ENCODE data around the gene LMTK2.

The LMTK2 gene

DNA sequence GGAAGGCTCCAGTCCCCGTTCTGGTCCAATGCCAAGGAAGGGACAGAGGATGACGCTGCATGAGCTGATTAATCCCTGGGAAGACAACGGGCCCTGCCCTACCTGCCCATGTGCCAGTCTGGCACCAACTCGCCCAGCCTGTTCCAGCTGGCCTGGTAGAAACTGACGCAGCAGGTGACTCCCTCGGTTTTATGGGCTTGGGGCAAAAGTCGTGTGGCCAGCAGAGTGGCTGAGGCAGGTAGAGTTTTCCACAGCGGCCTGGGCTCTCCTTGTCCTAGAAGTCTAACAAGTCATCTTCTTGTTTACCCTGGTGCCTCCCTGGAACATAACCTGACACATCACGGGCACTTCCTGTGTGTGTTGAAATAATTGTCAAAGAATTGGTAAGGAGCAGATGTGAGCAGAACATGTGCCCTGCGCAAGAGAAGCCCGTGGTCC is 20.4 kb upstream of the LMTK2 start:
- no peaks in the 10 kb centered on the region for H3K9me3 ChIP-seq (ENCODE audit: control extremely low read depth in 1 of 5, control insufficient read depth in 4 of 5, insufficient read depth in 2 of 5, low read depth in 1 of 5, low read length in 4 of 5)
- DNase-seq, result no peak
- no peaks in the 10 kb centered on the region for H3K36me3 ChIP-seq (ENCODE audit: control insufficient read depth in 4 of 4, insufficient read depth in 4 of 4, low read length in 3 of 4)
- no peak overlapping the region for H3K4me3 ChIP-seq (ENCODE audit: control insufficient read depth in 1 of 7, extremely low read depth in 1 of 7, insufficient read depth in 4 of 7, low read depth in 2 of 7, low read length in 6 of 7)
- CTCF ChIA-PET, result interaction anchor here (2.2 to 2.9 kb wide), 2 partner anchors 12 to 83 kb away, joined by 6 to 10 read pairs; no protein-coding TSS in a partner anchor
- 97% methylated on average over 8 of the region's 11 CpGs for WGBS (ENCODE audit: insufficient coverage)
- POLR2A ChIA-PET, result no interaction called here
- H3K27me3 ChIP-seq (replicated peaks in 2 of 5; ENCODE audit: control insufficient read depth in 4 of 5, insufficient read depth in 5 of 5, low read length in 4 of 5), result peaks cover 0 to 1% (median 0%) of the 10 kb centered on the region in 5 experiments
- H3K4me1 ChIP-seq (ENCODE audit: control extremely low read depth in 1 of 4, control insufficient read depth in 4 of 4, insufficient read depth in 4 of 4, low read length in 3 of 4), result no peaks in the 10 kb centered on the region
- no peak overlapping the region for H3K27ac ChIP-seq (ENCODE audit: insufficient read depth in 1 of 2, low read depth in 1 of 2, low read length in 2 of 2, poor library complexity in 1 of 2, severe bottlenecking in 2 of 2)

DNA sequence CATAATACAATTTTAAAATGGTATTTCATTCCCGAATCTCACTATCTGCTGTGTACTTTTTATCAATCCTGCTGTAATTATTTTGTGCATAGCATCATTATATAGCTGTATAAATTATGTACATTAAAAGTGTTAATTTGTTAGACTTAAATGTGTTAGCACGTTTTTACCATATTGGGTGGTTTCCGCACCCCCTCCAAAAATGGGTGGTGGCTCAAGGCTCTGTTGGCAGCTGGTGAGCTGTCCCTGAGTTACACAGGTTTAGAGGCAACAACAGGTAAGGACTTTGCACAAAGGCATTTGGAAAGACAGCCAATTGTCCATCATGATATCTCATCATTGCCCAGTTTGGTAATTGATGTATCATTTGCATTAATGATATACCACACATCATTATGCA is 18.6 kb upstream of the LMTK2 start:
- POLR2A ChIA-PET, result no interaction called here
- CTCF ChIA-PET, result interaction anchor here (1.4 to 2.9 kb wide), 2 partner anchors 79 to 81 kb away, joined by 3 to 10 read pairs; no protein-coding TSS in a partner anchor

DNA sequence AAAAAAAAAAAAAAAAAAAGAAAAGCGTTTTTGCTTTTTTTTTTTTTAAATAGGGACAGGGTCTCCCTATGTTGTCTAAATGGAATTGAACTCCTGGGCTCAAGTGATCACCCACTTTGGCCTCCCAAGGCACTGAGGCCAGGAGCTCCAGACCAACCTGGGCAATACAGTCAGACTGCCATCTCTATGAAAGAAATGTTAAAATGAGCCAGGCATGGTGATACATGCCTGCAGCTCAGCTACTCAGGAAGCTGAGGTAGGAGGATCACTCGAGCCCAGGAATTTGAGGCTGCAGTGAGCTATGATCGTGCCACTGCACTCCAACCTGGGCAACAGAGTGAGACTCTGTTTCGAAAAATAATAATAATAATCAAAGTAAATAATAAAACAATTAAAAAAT is 16.5 kb upstream of the LMTK2 start:
- peaks cover 0 to 11% (median 0%) of the 10 kb centered on the region in 5 experiments for H3K9me3 ChIP-seq (ENCODE audit: control extremely low read depth in 1 of 5, control insufficient read depth in 4 of 5, insufficient read depth in 2 of 5, low read depth in 1 of 5, low read length in 4 of 5)
- no peak overlapping the region for H3K4me3 ChIP-seq (ENCODE audit: control insufficient read depth in 1 of 7, extremely low read depth in 1 of 7, insufficient read depth in 4 of 7, low read depth in 2 of 7, low read length in 6 of 7)
- no peak overlapping the region for H3K27ac ChIP-seq (ENCODE audit: insufficient read depth in 1 of 2, low read depth in 1 of 2, low read length in 2 of 2, poor library complexity in 1 of 2, severe bottlenecking in 2 of 2)
- DNase-seq, result no peak
- POLR2A ChIA-PET, result no interaction called here
- no peaks in the 10 kb centered on the region for H3K4me1 ChIP-seq (ENCODE audit: control extremely low read depth in 1 of 4, control insufficient read depth in 4 of 4, insufficient read depth in 4 of 4, low read length in 3 of 4)
- CTCF ChIA-PET, result no interaction called here
- no CpG with 5 or more reads among the region's 4 CpGs for WGBS (ENCODE audit: insufficient coverage)
- no peaks in the 10 kb centered on the region for H3K36me3 ChIP-seq (ENCODE audit: control insufficient read depth in 4 of 4, insufficient read depth in 4 of 4, low read length in 3 of 4)
- peaks cover 0 to 2% (median 0%) of the 10 kb centered on the region in 5 experiments for H3K27me3 ChIP-seq (replicated peaks in 2 of 5; ENCODE audit: control insufficient read depth in 4 of 5, insufficient read depth in 5 of 5, low read length in 4 of 5)

More for the DNA sequence above, 18.6 kb upstream of the LMTK2 start:
- WGBS (ENCODE audit: insufficient coverage), result 100% methylated on average over 1 of the region's 3 CpGs
- Histone ChIP-seq H3K27ac (ENCODE audit: insufficient read depth in 1 of 2, low read depth in 1 of 2, low read length in 2 of 2, poor library complexity in 1 of 2, severe bottlenecking in 2 of 2) (no peak overlapping the region), H3K4me1 (ENCODE audit: control extremely low read depth in 1 of 4, control insufficient read depth in 4 of 4, insufficient read depth in 4 of 4, low read length in 3 of 4) (no peaks in the 10 kb centered on the region), H3K36me3 (ENCODE audit: control insufficient read depth in 4 of 4, insufficient read depth in 4 of 4, low read length in 3 of 4) (no peaks in the 10 kb centered on the region), H3K27me3 (replicated peaks in 2 of 5; ENCODE audit: control insufficient read depth in 4 of 5, insufficient read depth in 5 of 5, low read length in 4 of 5) (peaks cover 0 to 2% (median 0%) of the 10 kb centered on the region in 5 experiments), H3K4me3 (ENCODE audit: control insufficient read depth in 1 of 7, extremely low read depth in 1 of 7, insufficient read depth in 4 of 7, low read depth in 2 of 7, low read length in 6 of 7) (no peak overlapping the region), H3K9me3 (ENCODE audit: control extremely low read depth in 1 of 5, control insufficient read depth in 4 of 5, insufficient read depth in 2 of 5, low read depth in 1 of 5, low read length in 4 of 5) (peaks cover 0 to 4% (median 0%) of the 10 kb centered on the region in 5 experiments)
- no peak for DNase-seq

DNA sequence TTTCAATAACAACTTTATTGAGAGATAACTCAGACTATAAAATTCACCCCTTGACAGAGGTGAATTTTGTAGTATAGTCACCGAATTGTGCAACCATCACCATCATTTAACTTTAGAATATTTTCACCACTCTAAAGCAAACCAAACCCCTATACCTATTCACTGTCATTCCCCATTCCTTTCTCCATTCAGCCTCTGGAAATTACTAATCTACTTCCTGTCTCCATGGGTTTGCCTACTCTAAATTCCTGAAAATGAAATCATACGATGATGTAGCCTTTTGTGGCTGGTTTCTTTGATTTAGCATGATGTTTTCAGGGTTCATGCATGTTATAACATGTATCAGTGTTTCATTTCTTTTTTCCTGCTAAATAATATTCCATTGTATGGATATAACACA is 15.6 kb upstream of the LMTK2 start:
- no peak overlapping the region for H3K4me3 ChIP-seq (ENCODE audit: control insufficient read depth in 1 of 7, extremely low read depth in 1 of 7, insufficient read depth in 4 of 7, low read depth in 2 of 7, low read length in 6 of 7)
- no peak for DNase-seq
- ChIA-PET CTCF (no interaction called here), POLR2A (no interaction called here)
- no peaks in the 10 kb centered on the region for H3K36me3 ChIP-seq (ENCODE audit: control insufficient read depth in 4 of 4, insufficient read depth in 4 of 4, low read length in 3 of 4)
- H3K4me1 ChIP-seq (ENCODE audit: control extremely low read depth in 1 of 4, control insufficient read depth in 4 of 4, insufficient read depth in 4 of 4, low read length in 3 of 4), result no peaks in the 10 kb centered on the region
- peaks cover 0 to 2% (median 0%) of the 10 kb centered on the region in 5 experiments for H3K27me3 ChIP-seq (replicated peaks in 2 of 5; ENCODE audit: control insufficient read depth in 4 of 5, insufficient read depth in 5 of 5, low read length in 4 of 5)
- peaks cover 0 to 20% (median 3%) of the 10 kb centered on the region in 5 experiments for H3K9me3 ChIP-seq (ENCODE audit: control extremely low read depth in 1 of 5, control insufficient read depth in 4 of 5, insufficient read depth in 2 of 5, low read depth in 1 of 5, low read length in 4 of 5)
- no peak overlapping the region for H3K27ac ChIP-seq (ENCODE audit: insufficient read depth in 1 of 2, low read depth in 1 of 2, low read length in 2 of 2, poor library complexity in 1 of 2, severe bottlenecking in 2 of 2)
- 80% methylated on average over 1 of the region's 2 CpGs for WGBS (ENCODE audit: insufficient coverage)

DNA sequence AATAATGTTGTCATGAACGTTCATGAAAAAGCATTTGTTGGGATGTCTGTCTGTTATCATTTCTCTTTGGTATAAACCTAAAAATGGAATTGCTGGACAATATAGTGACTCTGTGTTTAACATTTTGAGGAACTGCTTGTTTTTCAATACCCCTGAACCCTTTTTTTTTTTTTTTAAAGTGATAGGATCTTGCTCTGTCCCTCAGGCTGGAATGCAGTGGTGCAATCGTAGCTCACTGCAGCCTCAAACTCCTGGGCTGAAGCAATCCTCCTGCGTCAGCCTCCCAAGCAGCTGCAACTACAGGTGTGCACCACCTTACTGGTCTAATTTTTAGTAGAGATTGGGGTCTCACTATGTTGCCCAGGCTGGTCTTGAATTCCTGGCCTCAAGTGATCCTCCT is 15.1 kb upstream of the LMTK2 start:
- POLR2A ChIA-PET, result no interaction called here
- CTCF ChIA-PET, result no interaction called here

DNA sequence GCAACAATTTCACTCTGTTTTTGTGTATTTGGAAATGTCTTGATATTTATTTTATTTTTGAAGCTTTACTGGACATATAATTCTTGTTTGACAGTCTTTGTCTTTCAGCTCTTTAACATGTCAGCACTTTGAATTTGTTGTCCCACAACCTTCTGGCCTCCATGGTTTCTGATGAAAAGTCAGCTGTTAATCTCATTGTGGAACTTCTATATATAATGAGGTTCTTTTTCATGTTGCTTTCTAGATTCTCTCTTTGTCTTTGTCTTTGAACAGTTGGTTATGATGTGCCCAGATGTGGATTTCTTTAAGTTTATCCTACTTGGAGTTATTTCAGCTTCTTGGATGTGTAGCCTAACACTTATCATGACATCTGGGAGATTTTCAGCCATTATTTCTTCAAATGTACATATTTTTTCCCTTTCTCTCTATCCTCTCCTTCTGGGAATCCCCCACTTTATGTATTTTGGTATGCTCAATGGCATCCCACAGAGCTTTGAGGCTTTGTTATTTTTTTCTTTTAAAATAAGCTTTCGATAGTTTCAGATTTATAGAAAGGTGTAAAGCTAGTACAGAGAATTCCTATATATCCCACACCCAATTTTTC is 9.5 kb upstream of the LMTK2 start:
- POLR2A ChIA-PET, result no interaction called here
- Histone ChIP-seq H3K4me1 (ENCODE audit: control extremely low read depth in 1 of 4, control insufficient read depth in 4 of 4, insufficient read depth in 4 of 4, low read length in 3 of 4) (no peaks in the 10 kb centered on the region), H3K36me3 (ENCODE audit: control insufficient read depth in 4 of 4, insufficient read depth in 4 of 4, low read length in 3 of 4) (no peaks in the 10 kb centered on the region), H3K27ac (ENCODE audit: insufficient read depth in 1 of 2, low read depth in 1 of 2, low read length in 2 of 2, poor library complexity in 1 of 2, severe bottlenecking in 2 of 2) (no peak overlapping the region), H3K4me3 (ENCODE audit: control insufficient read depth in 1 of 7, extremely low read depth in 1 of 7, insufficient read depth in 4 of 7, low read depth in 2 of 7, low read length in 6 of 7) (no peak overlapping the region), H3K27me3 (replicated peaks in 2 of 5; ENCODE audit: control insufficient read depth in 4 of 5, insufficient read depth in 5 of 5, low read length in 4 of 5) (no peaks in the 10 kb centered on the region), H3K9me3 (ENCODE audit: control extremely low read depth in 1 of 5, control insufficient read depth in 4 of 5, insufficient read depth in 2 of 5, low read depth in 1 of 5, low read length in 4 of 5) (peaks cover 5 to 51% (median 12%) of the 10 kb centered on the region in 5 experiments)
- DNase-seq, result peak in 2 of 3 donors; percentile 18 to 27
- CTCF ChIA-PET, result interaction anchor here (0.7 to 3.1 kb wide), 5 partner anchors 8 to 73 kb away, joined by 3 to 15 read pairs (median 6); partner anchors contain the start of gene LMTK2
- WGBS (ENCODE audit: insufficient coverage), result no CpG with 5 or more reads among the region's 1 CpG

More for the DNA sequence above, 15.1 kb upstream of the LMTK2 start:
- DNase-seq, result no peak
- no peak overlapping the region for H3K27ac ChIP-seq (ENCODE audit: insufficient read depth in 1 of 2, low read depth in 1 of 2, low read length in 2 of 2, poor library complexity in 1 of 2, severe bottlenecking in 2 of 2)
- peaks cover 0 to 2% (median 0%) of the 10 kb centered on the region in 5 experiments for H3K27me3 ChIP-seq (replicated peaks in 2 of 5; ENCODE audit: control insufficient read depth in 4 of 5, insufficient read depth in 5 of 5, low read length in 4 of 5)
- H3K9me3 ChIP-seq (ENCODE audit: control extremely low read depth in 1 of 5, control insufficient read depth in 4 of 5, insufficient read depth in 2 of 5, low read depth in 1 of 5, low read length in 4 of 5), result peaks cover 4 to 24% (median 5%) of the 10 kb centered on the region in 5 experiments
- no peak overlapping the region for H3K4me3 ChIP-seq (ENCODE audit: control insufficient read depth in 1 of 7, extremely low read depth in 1 of 7, insufficient read depth in 4 of 7, low read depth in 2 of 7, low read length in 6 of 7)
- 96% methylated on average over 3 of the region's 3 CpGs for WGBS (ENCODE audit: insufficient coverage)
- H3K4me1 ChIP-seq (ENCODE audit: control extremely low read depth in 1 of 4, control insufficient read depth in 4 of 4, insufficient read depth in 4 of 4, low read length in 3 of 4), result no peaks in the 10 kb centered on the region
- no peaks in the 10 kb centered on the region for H3K36me3 ChIP-seq (ENCODE audit: control insufficient read depth in 4 of 4, insufficient read depth in 4 of 4, low read length in 3 of 4)

DNA sequence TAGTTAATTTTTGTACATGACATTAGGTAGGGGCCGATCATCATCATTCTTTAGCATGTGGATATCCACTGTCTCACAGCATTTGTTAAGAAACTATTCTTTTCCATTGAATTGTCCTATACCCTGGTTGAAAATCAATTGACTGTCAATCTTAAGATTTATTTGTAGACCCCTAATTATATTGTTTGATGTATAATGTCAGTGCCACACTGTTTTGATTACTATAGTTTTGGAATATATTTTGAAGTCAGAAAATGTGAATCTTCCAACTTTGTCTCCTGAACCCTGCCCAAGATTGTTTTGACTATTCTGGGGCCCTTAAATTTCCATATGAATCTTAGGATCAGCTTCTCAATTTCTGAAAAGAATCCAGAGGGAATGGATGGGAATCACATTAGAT is 6.6 kb upstream of the LMTK2 start:
- CTCF ChIA-PET, result interaction anchor here (0.9 kb wide), 1 partner anchor 68 kb away, joined by 3 read pairs; no protein-coding TSS in a partner anchor
- Histone ChIP-seq H3K36me3 (ENCODE audit: control insufficient read depth in 4 of 4, insufficient read depth in 4 of 4, low read length in 3 of 4) (no peaks in the 10 kb centered on the region), H3K4me3 (ENCODE audit: control insufficient read depth in 1 of 7, extremely low read depth in 1 of 7, insufficient read depth in 4 of 7, low read depth in 2 of 7, low read length in 6 of 7) (no peak overlapping the region), H3K4me1 (ENCODE audit: control extremely low read depth in 1 of 4, control insufficient read depth in 4 of 4, insufficient read depth in 4 of 4, low read length in 3 of 4) (no peaks in the 10 kb centered on the region), H3K9me3 (ENCODE audit: control extremely low read depth in 1 of 5, control insufficient read depth in 4 of 5, insufficient read depth in 2 of 5, low read depth in 1 of 5, low read length in 4 of 5) (peaks cover 5 to 43% (median 12%) of the 10 kb centered on the region in 5 experiments), H3K27me3 (replicated peaks in 2 of 5; ENCODE audit: control insufficient read depth in 4 of 5, insufficient read depth in 5 of 5, low read length in 4 of 5) (no peaks in the 10 kb centered on the region), H3K27ac (ENCODE audit: insufficient read depth in 1 of 2, low read depth in 1 of 2, low read length in 2 of 2, poor library complexity in 1 of 2, severe bottlenecking in 2 of 2) (no peak overlapping the region)
- WGBS (ENCODE audit: insufficient coverage), result no CpG with 5 or more reads among the region's 1 CpG
- no peak for DNase-seq
- POLR2A ChIA-PET, result interaction anchor here (0.7 kb wide), 1 partner anchor 21 kb away, joined by 4 read pairs; no protein-coding TSS in a partner anchor
